RWPE2 (cell line): ENCODE data around the gene KDM5B.
A peak's percentile ranks its signal among the peaks of the same experiment; 100 is the strongest.

ENCODE experiments used
- ATAC-seq: fragments of 200-7000 bp; cut with Tn5 transposase; 3 replicates; pipeline ENCODE4 v1.9.1; 2021; ENCODE audit warnings: low read depth
- DNase-seq: peaks from one replicate; pipeline ENCODE4 v3.0.0-alpha.2; 2020; ENCODE audit warnings: low spot score
- H3K27ac ChIP-seq: fragments of 450-650 bp; 2 replicates; pipeline ENCODE4 v1.5.1; 2017; ENCODE audit warnings: mild to moderate bottlenecking; ENCODE audit not compliant: poor library complexity, severe bottlenecking
- H3K27me3 ChIP-seq: fragments of 250-450 bp; sonication (Bioruptor Pico); 2 replicates; pipeline ENCODE4 v1.5.1; 2021; ENCODE audit warnings: mild to moderate bottlenecking, moderate library complexity; ENCODE audit not compliant: insufficient read depth, poor library complexity, severe bottlenecking
- H3K36me3 ChIP-seq: fragments of 250-450 bp; sonication (Bioruptor Pico); 2 replicates; pipeline ENCODE4 v1.5.1; 2020; ENCODE audit warnings: low read depth, mild to moderate bottlenecking, moderate library complexity
- H3K4me1 ChIP-seq: fragments of 250-450 bp; sonication (Bioruptor Pico); 2 replicates; pipeline ENCODE4 v1.5.1; 2021; ENCODE audit warnings: mild to moderate bottlenecking, moderate library complexity; ENCODE audit not compliant: insufficient read depth, poor library complexity, severe bottlenecking
- H3K4me3 ChIP-seq: fragments of 250-450 bp; sonication (Bioruptor Pico); 2 replicates; pipeline ENCODE4 v1.5.1; 2021; ENCODE audit warnings: mild to moderate bottlenecking, moderate library complexity; ENCODE audit not compliant: severe bottlenecking
- H3K9me3 ChIP-seq: fragments of 250-450 bp; sonication (Bioruptor Pico); 2 replicates; pipeline ENCODE4 v1.5.1; 2021; ENCODE audit warnings: mild to moderate bottlenecking, moderate library complexity; ENCODE audit not compliant: severe bottlenecking
- TF ChIP-seq, protein P1 (sequence below): fragments of 450-650 bp; IDR thresholded peaks from one replicate; pipeline ENCODE4 v1.5.1; 2017; ENCODE audit warnings: mild to moderate bottlenecking, moderate library complexity; ENCODE audit not compliant: poor library complexity, severe bottlenecking

KDM5B gene

DNA sequence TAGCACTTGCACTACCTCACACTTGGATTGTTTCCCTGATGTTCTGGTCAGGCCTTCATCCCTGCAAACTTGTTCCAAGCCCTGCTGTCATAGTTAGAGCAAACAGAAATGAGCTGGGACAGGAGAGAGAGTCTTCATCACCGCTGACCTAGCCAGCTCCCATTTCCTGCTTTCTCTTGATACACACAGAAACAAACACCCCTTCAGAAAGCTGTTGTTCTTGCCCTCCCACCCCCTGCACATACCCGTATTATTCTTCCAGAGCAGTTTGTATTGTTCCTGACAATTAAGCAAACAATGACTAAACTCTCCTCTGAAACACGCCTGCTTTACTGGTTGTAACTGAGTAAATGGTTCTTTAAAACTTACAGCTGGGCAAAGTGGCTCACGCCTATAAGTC is 95.1 kb downstream of the KDM5B start:
- no peak overlapping the region for H3K27ac ChIP-seq
- peak; percentile 85 for ATAC-seq

DNA sequence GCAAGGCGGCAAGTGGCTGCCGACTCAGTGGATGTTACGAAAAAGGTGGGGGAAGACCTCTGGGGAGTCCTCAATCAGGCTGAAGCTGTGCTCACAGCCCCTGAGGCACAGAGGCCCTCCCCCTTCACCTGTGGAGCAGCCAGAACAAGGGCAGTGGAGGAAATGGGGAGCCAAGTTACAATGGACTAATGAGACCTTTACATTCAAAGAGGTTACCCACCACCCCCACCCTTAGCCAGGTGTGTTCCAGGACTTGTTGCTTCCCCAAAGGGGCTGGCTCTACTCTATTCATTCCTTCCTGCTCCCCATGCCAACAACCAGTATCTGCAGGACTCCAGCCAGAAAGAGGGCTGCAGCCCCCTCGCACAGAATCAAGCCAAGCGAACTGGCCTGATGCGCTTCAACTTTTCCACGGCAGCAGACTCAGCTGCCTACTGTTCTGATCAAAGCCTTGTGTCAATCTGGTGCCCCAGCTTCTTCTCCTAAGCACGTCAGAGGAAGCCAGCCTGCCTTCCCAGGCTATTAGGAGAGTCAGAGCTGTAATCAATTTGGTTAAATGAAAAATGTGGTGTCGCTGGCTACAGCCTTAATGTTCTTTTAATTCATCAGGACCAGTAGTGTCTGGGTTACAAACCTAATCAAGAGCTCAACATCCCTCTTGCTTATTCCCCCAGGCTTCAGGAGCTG is 96.1 kb downstream of the KDM5B start:
- DNase-seq (no peak), ATAC-seq (no peak)
- H3K27ac ChIP-seq: no peak overlapping the region
- H3K36me3 ChIP-seq: no peaks in the 10 kb centered on the region
- H3K4me1 ChIP-seq: no peaks in the 10 kb centered on the region
- H3K4me3 ChIP-seq: no peak overlapping the region
- H3K27me3 ChIP-seq: peaks cover 45% of the 10 kb centered on the region
- TF ChIP-seq, protein P1, sequence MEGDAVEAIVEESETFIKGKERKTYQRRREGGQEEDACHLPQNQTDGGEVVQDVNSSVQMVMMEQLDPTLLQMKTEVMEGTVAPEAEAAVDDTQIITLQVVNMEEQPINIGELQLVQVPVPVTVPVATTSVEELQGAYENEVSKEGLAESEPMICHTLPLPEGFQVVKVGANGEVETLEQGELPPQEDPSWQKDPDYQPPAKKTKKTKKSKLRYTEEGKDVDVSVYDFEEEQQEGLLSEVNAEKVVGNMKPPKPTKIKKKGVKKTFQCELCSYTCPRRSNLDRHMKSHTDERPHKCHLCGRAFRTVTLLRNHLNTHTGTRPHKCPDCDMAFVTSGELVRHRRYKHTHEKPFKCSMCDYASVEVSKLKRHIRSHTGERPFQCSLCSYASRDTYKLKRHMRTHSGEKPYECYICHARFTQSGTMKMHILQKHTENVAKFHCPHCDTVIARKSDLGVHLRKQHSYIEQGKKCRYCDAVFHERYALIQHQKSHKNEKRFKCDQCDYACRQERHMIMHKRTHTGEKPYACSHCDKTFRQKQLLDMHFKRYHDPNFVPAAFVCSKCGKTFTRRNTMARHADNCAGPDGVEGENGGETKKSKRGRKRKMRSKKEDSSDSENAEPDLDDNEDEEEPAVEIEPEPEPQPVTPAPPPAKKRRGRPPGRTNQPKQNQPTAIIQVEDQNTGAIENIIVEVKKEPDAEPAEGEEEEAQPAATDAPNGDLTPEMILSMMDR: no peak
- H3K9me3 ChIP-seq: no peaks in the 10 kb centered on the region

More for the DNA sequence above, 95.1 kb downstream of the KDM5B start:
- no peaks in the 10 kb centered on the region for H3K9me3 ChIP-seq
- peaks cover 34% of the 10 kb centered on the region for H3K27me3 ChIP-seq
- no peak overlapping the region for H3K4me3 ChIP-seq
- H3K36me3 ChIP-seq: no peaks in the 10 kb centered on the region
- DNase-seq: no peak
- H3K4me1 ChIP-seq: no peaks in the 10 kb centered on the region
- TF ChIP-seq, protein P1: no peak

DNA sequence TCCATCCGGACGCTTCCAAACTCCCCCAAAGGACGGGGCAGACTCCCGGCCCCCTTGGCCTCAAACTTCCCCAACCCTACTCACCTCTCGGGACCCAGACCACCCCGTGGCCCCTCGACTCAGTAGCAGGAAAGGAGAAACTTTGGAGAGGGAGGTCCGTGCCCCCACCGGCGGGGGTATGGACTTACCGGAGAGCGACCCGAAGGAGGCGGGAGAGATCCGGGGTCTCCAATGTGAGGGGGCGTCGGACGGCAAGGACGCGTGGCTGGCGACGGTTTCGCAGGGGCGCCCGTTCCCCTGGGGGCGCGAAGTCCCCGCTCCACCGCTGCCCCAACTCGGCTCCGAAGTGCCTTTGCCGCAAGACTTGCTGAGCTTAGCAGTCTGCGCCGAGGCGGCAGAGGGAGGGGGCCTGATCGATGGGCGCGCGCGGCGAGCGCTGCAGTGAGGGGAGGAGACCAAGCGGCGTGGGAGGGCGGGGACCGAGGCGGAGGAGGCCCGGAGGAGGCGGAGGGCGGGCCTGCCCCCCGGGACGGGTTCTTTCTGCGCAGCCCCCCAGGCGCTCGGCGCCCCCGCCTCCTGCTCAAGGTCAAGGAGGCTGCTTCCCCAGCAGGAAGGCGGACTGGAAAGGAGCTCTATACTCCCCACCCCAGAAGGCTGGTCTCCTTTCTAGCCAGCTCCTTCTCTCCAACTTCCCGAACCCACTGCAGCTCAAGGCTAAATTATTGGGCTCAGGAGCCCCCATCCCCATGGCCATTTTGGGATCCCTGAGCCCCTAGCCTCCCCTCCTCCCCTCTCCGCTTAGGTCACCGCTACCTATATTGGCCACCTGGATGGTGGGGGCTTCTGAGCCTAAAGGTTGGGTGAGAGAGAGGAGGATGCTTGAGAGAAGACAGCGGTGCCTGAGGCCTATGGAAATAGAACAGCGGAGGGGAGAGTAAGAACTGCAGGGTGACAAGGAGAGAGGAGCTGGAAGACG is 97.9 kb downstream of the KDM5B start, which contains the start of gene SYT2:
SYT2 (minus strand) TSS at position 385 of the 976 bp plus-strand sequence. CDS start 104,682 bp downstream, outside the sequence.
- H3K27me3 ChIP-seq: peaks cover 57% of the 10 kb centered on the region
- H3K4me1 ChIP-seq: no peaks in the 10 kb centered on the region
- TF ChIP-seq, protein P1: no peak
- peak; percentile 39 for DNase-seq
- ATAC-seq: peak; percentile 39; the same call in 1 of the 3 replicates
- peak within 1 kb of the TSS; percentile 9 for H3K4me3 ChIP-seq
- no peaks in the 10 kb centered on the region for H3K9me3 ChIP-seq
- no peaks in the 10 kb centered on the region for H3K36me3 ChIP-seq
- H3K27ac ChIP-seq: no peak within 1 kb of the TSS

DNA sequence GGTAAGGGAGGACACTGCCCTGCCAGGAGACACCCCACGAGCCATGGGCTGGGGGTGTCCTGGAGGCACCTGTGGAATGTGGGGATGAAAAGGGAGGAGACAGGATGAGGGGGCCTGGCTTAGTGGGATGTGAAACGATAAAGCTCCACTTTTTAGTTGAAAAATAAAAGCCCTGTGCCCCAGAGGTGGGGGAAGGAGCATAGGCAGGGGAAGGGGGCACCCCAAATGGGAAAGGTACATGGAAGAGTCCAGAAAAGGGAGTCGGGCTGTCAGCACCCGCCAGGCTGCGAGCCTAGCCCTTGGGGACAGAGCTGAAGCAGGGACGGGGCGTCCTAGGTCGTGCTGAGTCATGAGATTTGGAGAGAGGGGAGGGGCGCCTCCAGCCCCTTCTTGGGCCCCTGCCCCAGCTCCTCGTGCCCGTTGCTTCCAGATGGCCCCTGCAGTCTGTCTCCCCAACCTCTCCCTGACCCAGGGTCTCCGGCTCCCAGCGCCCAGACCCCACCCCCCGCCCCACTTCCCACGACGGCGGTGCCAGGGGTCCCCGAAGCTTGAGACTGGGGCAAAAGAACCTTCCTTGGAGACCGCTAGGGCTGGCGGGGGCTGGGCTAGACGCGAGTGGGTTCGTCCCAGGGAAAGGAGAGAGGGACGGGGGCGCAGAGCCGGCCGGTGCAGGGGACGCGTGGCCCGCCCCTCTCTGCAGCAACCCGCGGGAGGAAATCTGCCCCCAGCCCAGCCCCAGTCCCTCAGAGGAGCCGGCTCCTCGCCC is 98.8 kb downstream of the KDM5B start:
- H3K4me3 ChIP-seq: peak overlapping the region; percentile 9
- H3K9me3 ChIP-seq: no peaks in the 10 kb centered on the region
- no peak overlapping the region for H3K27ac ChIP-seq
- peaks cover 66% of the 10 kb centered on the region for H3K27me3 ChIP-seq
- TF ChIP-seq, protein P1: no peak
- DNase-seq (peak; percentile 40), ATAC-seq (no peak)
- H3K4me1 ChIP-seq: no peaks in the 10 kb centered on the region
- H3K36me3 ChIP-seq: no peaks in the 10 kb centered on the region
